ENCODE results near the gene ZC2HC1B.

DNA sequence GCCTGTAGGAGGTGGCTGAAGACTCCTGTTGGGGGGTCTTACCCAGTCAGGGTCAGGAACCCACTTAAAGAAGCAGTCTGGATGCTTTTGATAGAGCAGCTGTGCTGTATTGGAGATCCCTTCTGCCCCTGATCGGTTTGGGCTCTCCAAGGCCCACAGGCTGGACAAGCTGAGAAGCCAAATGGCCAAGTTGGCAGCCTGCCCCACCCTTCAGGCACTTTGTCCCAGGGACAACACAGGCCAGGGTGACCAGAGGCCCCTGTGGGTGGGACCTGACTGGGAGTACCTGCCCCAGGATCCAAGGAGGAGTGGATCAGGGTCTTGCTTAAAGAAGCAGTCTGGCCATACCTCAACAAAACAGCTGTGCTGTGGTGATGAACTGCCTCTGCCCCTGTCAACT, 48.4 kb downstream of the ZC2HC1B start:
- TF ChIP-seq, protein P1, sequence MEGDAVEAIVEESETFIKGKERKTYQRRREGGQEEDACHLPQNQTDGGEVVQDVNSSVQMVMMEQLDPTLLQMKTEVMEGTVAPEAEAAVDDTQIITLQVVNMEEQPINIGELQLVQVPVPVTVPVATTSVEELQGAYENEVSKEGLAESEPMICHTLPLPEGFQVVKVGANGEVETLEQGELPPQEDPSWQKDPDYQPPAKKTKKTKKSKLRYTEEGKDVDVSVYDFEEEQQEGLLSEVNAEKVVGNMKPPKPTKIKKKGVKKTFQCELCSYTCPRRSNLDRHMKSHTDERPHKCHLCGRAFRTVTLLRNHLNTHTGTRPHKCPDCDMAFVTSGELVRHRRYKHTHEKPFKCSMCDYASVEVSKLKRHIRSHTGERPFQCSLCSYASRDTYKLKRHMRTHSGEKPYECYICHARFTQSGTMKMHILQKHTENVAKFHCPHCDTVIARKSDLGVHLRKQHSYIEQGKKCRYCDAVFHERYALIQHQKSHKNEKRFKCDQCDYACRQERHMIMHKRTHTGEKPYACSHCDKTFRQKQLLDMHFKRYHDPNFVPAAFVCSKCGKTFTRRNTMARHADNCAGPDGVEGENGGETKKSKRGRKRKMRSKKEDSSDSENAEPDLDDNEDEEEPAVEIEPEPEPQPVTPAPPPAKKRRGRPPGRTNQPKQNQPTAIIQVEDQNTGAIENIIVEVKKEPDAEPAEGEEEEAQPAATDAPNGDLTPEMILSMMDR (IDR thresholded peaks at IDR 0.05 in 8 of 11, conservative IDR thresholded peaks at IDR 0.05 in 3 of 11): no peak
- no peak for TF ChIP-seq POLR2A (IDR thresholded peaks at IDR 0.05)

Measured in spleen (tissue), 7 donors.